SW480 (cell line): ENCODE data around the gene GINS1.
"Not testable (repeated sequence)": the region's sequence is repeated elsewhere in the genome, so short reads cannot be mapped to it uniquely, and the experiment has no call there.

Source experiments
- DNase-seq: peaks from one replicate; pipeline ENCODE4 v3.0.0-alpha.2; 2016; ENCODE audit warnings: low spot score

GINS1 gene

DNA sequence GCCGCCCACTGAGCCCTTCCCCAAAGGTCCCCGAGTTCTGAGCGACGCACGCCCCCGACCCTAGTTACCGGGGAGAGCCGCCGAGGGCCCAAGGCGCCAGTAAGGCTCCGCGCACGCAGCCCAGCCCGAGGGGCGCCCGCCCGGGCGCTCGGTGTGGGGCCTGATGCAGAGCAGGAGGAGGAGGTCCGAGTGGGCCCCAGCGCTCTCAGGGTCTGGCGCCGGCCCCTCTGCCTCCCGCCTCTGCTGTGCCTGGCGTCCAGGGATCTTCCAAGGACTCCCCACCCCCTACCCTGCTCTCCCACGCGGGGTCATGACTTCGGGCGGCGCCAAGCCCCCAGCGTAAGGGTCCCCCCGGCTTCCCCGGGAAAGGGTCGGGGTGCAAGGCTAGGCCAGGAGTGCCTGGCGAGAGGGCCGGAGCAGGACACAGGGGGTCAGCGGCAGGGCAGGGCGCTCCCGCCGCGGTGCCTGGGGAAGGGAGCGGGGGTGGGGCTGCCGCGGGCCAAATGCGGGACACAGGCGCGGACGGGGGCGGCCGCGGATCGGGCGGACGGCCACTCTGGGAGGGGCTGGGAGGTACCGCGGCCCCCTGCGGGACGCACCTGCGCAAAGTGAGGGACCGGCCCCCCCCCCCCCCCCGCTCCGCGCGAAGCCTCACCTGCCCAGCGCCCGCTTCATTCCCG, 17.5 kb upstream of the GINS1 start:
- DNase-seq: peak; percentile 34

GRCh38 chr20:25390538-25391528, 16.6 kb upstream of the GINS1 start, which contains the start of gene ABHD12:
ABHD12 (minus strand) TSS chr20:25390835; CDS start chr20:25390703, 132 bp downstream.
- DNase-seq: peak; percentile 99

DNA sequence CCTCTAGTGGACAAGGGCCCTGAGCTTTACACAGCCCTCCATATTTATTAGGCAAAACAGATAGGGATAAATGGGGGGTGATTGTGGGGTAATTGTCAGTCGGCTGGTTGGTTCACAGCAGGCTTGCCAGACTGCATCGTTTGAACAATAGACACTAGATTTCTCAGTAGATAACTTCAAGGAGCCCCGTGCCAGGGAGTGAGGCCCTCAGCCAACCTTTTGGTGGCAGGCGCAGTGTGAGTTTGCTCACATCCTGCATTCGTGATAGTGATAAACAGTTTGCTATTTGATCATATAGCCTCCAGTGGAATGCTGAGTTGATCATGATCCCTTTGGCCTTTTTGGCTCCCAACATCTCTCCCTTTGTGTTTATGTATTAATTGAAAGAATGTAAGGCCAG, 13.2 kb upstream of the GINS1 start:
- DNase-seq: no peak

GRCh38 chr20:25394996-25395395, 12.5 kb upstream of the GINS1 start:
- DNase-seq: no peak

DNA sequence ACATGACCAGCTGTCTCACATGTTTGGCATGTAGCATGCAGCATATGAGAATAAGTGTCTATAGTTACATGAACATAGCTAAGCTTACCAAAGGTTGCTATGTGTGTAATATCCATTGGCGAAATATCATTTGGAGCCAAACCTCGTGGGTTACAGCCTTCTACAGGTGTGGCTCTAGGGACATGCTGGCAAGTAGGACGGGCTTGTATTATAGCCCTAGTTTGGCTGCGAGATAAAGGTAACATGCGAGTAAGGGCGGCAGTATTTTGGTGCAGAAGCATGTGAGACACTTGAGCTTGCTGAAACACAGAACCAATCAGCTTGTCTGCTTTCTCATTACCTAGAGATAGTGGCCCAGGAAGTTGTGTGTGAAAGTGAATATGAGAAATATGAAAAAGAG, 10.4 kb upstream of the GINS1 start:
- no peak for DNase-seq

DNA sequence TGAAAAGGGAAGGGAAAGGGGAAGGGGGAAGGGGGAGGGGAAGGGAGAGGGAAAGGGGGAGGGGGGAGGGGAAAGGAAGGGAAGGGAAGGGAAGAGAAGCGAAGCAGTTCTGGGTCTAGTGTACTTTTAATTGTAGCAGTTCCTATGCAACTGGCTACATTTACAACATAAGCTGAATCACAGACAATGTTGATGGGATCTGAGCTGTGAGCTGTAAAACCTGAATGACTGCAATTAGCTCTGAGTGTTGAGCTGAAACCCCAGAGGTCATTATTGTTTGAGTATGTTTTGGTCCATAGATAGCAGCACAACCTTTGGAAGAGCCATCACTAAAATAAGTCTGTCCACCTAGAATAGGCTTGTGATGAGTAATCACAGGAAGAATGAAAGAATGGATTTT, 9.7 kb upstream of the GINS1 start:
- DNase-seq: no peak

DNA sequence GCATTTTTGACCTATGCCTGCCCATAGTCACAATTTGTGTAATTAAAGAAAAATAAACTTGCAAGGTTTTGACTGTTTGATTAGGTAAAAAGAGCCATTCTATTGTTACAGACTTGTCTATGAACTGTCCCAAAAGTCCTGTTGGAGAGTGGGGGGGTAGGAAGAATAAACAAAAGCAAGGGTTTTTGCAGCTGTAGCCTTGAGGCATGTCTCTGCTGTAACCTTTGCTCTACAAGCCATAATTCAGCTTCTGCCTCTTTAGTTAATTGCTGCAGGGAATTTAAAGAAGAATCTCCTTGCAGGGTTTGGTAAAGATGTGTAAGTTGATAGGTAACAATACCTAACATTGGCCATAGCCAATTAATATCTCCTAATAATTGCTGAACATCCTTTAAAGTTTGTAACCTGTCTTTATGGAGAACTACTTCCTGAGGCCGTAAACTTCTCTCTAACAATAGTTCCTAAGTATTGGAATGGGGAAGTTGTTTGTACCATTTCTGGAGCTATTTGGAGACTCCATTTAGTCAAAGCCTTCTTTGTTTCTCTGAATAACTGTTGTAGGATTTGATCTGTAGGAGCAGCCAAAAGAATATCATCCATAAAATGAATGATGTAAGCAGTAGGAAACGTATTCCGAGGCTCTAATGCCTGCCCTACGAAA, 9.0 kb upstream of the GINS1 start:
- DNase-seq: peak; percentile 61

DNA sequence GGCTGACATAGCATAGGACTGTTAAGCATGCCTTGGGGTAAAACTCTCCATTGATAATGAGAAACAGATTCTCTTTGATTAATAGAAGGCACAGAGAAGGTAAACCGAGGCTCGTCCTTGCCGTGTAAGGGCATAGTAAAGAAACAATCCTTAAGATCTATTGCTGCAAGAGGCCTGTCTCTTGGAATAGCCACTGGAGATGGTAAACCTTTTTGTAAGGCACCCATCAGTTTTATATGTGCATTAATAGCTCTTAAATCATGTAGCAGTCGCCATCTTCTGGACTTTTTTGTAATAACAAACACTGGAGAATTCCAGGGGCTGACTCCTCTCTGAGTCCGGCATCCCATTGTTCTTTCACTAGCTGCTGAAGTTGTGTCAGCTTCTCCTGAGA, 8.4 kb upstream of the GINS1 start:
- DNase-seq: peak; percentile 91

- DNase-seq: not testable (repeated sequence)
Observed at GRCh38 chr20:25400291-25400732, 7.2 kb upstream of the GINS1 start.

DNA sequence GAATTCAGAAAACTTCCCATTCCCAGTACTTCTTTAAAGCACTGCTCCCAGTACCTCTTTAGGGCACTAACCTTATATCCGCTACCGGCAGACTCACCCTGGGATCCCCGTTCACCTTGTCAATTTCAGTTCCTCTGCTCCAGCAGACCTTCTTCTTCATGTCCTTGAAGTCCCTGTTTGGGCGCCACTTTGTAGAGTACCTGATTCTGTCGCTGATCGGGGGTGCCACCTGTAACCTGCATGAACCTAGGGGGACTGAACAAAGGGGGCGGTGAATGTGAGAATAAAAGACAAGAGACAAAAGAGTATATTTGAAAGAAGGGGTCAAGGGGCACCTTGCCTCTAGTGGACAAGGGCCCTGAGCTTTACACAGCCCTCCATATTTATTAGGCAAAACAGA, 4.9 kb upstream of the GINS1 start:
- DNase-seq: no peak

DNA sequence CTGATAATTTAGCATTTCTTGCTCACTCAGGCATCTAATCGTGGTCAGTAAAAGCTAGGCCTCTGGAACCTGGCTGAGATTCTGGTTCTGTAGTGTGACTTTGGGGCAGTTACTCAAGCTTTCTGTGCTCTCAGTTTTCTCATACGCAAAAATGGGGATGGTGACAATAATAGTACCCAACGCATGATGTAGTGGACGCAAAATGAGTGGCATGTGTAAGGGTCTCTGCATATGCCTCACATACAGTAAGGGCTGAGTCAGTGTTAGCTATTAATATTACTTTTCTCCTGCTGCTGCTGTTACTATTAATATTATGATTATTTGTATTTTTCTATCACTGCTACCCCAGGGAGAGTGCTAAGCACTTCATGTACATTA, 686 bp downstream of the GINS1 start:
- DNase-seq: no peak

GRCh38 chr20:25408890-25409289, 1.4 kb downstream of the GINS1 start:
- DNase-seq: no peak

GRCh38 chr20:25418776-25419175, 11.3 kb downstream of the GINS1 start:
- DNase-seq: peak; percentile 33

GRCh38 chr20:25421102-25421501, 13.6 kb downstream of the GINS1 start:
- DNase-seq: no peak

DNA sequence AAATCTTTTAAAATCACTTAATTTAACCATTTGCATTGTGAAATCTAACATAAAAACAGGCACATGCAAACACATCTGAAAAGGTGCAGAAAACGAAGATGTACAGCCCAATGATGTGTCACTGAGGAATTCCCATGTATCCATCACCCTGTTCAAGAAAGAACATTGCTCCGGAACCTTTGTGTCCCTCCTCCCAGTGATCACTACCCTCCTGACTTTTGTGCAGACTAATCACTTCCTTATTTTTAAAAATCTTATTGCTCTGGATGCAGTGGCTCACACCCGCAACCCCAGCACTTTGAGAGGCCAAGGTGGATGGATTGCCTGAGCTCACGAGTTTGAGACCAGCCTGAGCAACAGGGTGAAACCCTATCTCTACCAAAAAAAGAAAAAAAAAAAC, 14.6 kb downstream of the GINS1 start:
- DNase-seq: no peak

DNA sequence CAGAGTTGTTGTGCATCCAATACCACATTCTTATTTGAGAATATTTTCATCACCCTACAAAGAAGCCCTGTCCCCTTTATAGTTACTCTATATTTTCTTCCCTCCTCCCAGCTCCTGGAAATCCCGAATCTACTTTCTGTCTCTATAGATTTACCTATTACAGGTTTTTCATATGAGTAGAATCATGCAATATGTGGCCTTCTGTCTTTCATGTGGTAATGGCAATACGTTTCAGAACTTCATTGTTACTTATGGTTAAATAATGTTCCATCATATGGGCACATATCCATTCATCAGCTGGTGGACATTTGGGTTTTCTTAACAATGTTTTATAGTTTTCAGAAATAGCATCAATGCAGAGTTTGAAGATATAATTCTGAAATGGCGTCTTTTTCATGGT, 17.1 kb downstream of the GINS1 start:
- no peak for DNase-seq

DNA sequence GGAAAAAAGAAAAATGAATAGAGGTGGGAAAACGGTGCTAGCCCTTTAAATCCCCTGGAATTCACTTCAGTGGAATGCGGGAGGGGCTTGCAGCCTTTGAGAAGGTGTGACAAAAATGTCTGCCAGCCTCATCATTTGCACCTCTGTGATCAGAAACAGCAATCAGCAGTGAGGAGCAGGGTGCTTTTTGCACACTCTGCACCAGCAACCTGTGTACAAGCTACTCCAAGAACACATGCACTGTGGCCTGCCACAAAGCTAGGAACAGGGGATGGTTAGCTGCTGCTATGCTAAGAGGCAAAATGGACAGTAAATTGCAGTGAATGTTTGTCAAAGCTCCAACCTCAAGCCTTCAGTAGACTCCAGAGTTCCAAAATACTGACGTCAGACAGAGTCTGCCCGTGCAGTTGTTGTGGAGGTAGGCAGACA, 29.7 kb downstream of the GINS1 start:
- peak; percentile 37 for DNase-seq

DNA sequence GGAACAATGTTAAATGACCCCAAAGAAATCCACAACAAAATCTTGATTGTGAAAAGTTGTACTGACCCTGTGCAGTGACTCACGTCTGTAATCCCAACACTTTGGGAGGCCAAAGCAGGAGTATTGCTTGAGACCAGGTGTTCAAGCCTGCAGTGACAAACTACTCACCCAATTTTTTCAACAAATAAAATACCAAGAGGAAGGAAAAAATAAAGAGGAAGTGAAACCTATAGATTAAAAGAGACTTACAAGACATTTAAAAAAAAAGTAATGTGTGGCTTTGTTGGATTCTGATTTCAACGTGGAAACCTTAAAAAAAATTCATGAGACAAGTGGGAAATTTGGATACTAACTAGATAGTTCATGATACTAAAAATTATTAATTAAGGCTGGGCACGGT, 31.9 kb downstream of the GINS1 start:
- no peak for DNase-seq

DNA sequence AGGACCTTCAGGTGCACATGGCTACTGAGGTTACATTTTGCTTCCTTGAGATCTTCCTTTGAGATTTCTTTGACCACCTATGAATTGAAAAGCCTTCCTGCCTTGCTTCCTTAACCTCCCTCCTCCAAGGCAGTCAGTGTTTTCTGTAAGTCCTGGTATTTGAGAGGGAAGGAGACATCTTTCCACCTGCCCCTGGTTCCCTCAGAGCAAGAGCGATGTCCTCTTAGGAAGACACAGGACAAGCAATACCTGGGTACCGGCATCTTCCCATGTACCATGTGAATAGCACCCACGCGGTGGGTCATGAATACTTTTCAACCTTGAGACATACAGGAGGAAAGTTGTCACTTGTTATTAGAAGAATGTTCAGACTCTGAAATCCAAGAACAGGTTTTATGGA, 37.1 kb downstream of the GINS1 start:
- no peak for DNase-seq

DNA sequence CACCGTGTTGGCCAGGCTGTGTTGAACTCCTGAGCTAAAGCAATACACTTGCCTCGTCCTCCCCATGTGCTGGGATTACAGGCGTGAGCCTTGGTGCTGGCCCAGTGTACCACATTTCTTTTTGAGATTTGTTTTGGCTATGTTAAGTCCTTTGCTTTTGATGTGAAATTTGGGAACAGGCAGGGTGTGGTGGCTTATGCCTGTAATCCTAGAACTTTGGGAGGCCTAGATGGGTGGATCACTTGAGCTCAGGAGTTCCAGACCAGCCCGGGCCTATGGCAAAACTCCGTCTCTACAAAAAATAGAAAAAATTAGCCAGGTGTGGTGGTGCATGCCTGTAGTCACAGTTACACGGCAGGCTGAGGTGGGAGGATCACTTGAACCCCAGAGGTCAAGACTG, 40.2 kb downstream of the GINS1 start:
- no peak for DNase-seq

GRCh38 chr20:25452333-25452732, 44.9 kb downstream of the GINS1 start:
- DNase-seq: no peak

DNA sequence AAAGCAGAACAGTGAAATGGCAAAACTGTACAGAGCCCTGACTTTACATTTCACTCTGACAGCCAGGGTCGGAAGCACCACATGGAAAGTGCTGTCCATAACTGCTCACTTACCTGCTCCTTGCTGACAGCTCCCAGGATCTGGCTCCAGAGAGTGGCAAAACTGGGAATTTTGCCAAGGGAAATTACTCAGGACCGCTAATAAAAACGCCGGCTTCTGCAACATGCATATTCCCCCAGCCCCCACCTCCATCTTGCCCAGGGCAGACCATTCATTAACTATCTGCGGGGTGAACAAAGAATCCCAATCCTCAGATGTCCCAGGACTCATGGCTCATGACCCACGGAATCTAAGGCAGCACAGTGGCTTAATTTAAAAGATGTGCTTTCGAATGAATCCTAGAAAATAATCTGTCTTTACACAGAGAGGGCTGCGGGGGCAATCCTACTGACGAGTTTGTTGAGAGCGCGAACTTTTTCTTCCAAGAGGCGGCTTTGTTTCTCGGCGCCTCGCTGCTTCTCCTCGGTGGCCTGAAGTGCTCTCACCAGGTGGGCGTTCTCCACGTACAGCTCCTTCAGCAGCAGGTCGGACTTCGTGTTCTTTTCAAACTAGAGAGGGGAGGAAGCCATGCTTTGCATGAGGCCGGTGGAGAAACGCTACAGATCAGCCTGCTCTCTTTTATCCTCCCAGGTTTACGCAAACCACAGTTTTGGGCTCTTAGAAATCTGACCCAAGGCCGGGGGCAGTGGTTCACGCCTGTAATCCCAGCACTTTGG, 45.8 kb downstream of the GINS1 start:
- DNase-seq: no peak
